Uterus (tissue), 4 donors: ENCODE results near the gene WTIP. TPM values are rescaled to one million over a fixed set of nuclear protein-coding genes. Genes with fewer than 3 reads are reported as not detected.

Experiments used
- DNase-seq, 2 donors: peaks; one replicate each; pipeline ENCODE4 v3.0.0-alpha.2; 2019 to 2020
- H3K27ac ChIP-seq, 2 donors: fragments of 200-600 bp; sonication (generic); 1 replicate in 1 of 2; 2 replicates in 1 of 2; pipeline ENCODE4 v1.5.1; 2016 to 2018
- H3K27me3 ChIP-seq, 2 donors: fragments of 200-600 bp; sonication (generic); one replicate each; pipeline ENCODE4 v1.5.1; 2018 to 2019; ENCODE audit warnings: control low read depth in 1 of 2
- H3K36me3 ChIP-seq, 2 donors: fragments of 200-600 bp; sonication (generic); one replicate each; pipeline ENCODE4 v1.5.1; 2019; ENCODE audit warnings: control low read depth in 1 of 2
- H3K4me1 ChIP-seq, 2 donors: fragments of 200-600 bp; sonication (generic); one replicate each; pipeline ENCODE4 v1.5.1; 2018 to 2019; ENCODE audit warnings: control low read depth in 1 of 2
- H3K4me3 ChIP-seq, 2 donors: fragments of 200-600 bp; sonication (generic); 1 replicate in 1 of 2; 2 replicates in 1 of 2; pipeline ENCODE4 v1.5.1; 2018 to 2019; ENCODE audit warnings: mild to moderate bottlenecking in 1 of 2
- H3K9me3 ChIP-seq, 2 donors: fragments of 200-600 bp; sonication (generic); one replicate each; pipeline ENCODE4 v1.5.1; 2019; ENCODE audit warnings: control low read depth in 1 of 2
- CTCF ChIP-seq, 4 experiments: fragments of 200-600 bp in 2 of 4; fragments of 450-650 bp in 2 of 4; sonication (generic) in 2 of 4; IDR thresholded peaks; one replicate each; pipeline ENCODE4 v1.5.1; 2016 to 2019; ENCODE audit warnings: antibody characterized with exemption in 4 of 4, mild to moderate bottlenecking in 2 of 4, moderate library complexity in 1 of 4
- POLR2A ChIP-seq, 2 donors: fragments of 450-650 bp; IDR thresholded peaks; one replicate each; pipeline ENCODE4 v1.6.1; 2016; ENCODE audit warnings: antibody characterized with exemption in 2 of 2, mild to moderate bottlenecking in 1 of 2, moderate library complexity in 1 of 2
- intact Hi-C: fragments of 100-400 bp; cut with DNase I; formaldehyde crosslinking; loops from one replicate; pipeline ENCODE4 v1.15.1; 2023; ENCODE audit warnings: low total_unique reads
- total RNA-seq, 4 donors: library from RNA; depleted of rRNA in 3 of 4; stranded (reverse); fragments of >200 nt in 3 of 4; gene quantifications; one replicate each; pipeline versions ENCODE4 v1.1.0 to v1.2.4, GENCODE V29; 2014 to 2023
- donor health status: DM: yes; HTN: yes; CAD: no.

Gene WTIP
- total RNA-seq, 4 donors from 2014 or later, result 5.9 to 38.0 (median 19.3) TPM

- TF ChIP-seq POLR2A (IDR thresholded peaks at IDR 0.05) (no peak), CTCF (IDR thresholded peaks at IDR 0.05) (no peak)
- Histone ChIP-seq H3K4me1 (no peaks in the 10 kb centered on the region), H3K27me3 (no peaks in the 10 kb centered on the region), H3K4me3 (no peak overlapping the region), H3K27ac (no peak overlapping the region), H3K9me3 (no peaks in the 10 kb centered on the region), H3K36me3 (no peaks in the 10 kb centered on the region)
- intact Hi-C loops, result no loop called here
- DNase-seq, result no peak
Measured at GRCh38 chr19:34539396-34539795, 57.8 kb downstream of the WTIP start.

GRCh38 chr19:34540811-34541557 lies 59.4 kb downstream of the WTIP start:
- Histone ChIP-seq H3K36me3 (no peaks in the 10 kb centered on the region), H3K27me3 (no peaks in the 10 kb centered on the region), H3K9me3 (no peaks in the 10 kb centered on the region), H3K4me1 (no peaks in the 10 kb centered on the region), H3K4me3 (no peak overlapping the region), H3K27ac (no peak overlapping the region)
- no peak for DNase-seq
- intact Hi-C loops, result no loop called here
- no peak for TF ChIP-seq POLR2A (IDR thresholded peaks at IDR 0.05)

- Histone ChIP-seq H3K9me3 (no peaks in the 10 kb centered on the region), H3K4me3 (no peak overlapping the region), H3K4me1 (no peaks in the 10 kb centered on the region), H3K27me3 (no peaks in the 10 kb centered on the region), H3K27ac (no peak overlapping the region), H3K36me3 (no peaks in the 10 kb centered on the region)
- intact Hi-C loops, result no loop called here
- DNase-seq, result no peak
- TF ChIP-seq CTCF (IDR thresholded peaks at IDR 0.05) (no peak), POLR2A (IDR thresholded peaks at IDR 0.05) (no peak)
Measured at GRCh38 chr19:34549833-34550232, 68.3 kb downstream of the WTIP start.

- Histone ChIP-seq H3K9me3 (no peaks in the 10 kb centered on the region), H3K4me3 (no peak overlapping the region), H3K4me1 (no peaks in the 10 kb centered on the region), H3K27me3 (no peaks in the 10 kb centered on the region), H3K36me3 (no peaks in the 10 kb centered on the region), H3K27ac (no peak overlapping the region)
- no peak for DNase-seq
- TF ChIP-seq POLR2A (IDR thresholded peaks at IDR 0.05) (no peak), CTCF (IDR thresholded peaks at IDR 0.05) (no peak)
- intact Hi-C loops, result no loop called here
Measured at GRCh38 chr19:34555447-34555846, 73.9 kb downstream of the WTIP start.

- Histone ChIP-seq H3K36me3 (no peaks in the 10 kb centered on the region), H3K4me1 (no peaks in the 10 kb centered on the region), H3K9me3 (no peaks in the 10 kb centered on the region), H3K27ac (no peak overlapping the region), H3K4me3 (no peak overlapping the region), H3K27me3 (no peaks in the 10 kb centered on the region)
- intact Hi-C loops, result no loop called here
- DNase-seq, result no peak
- TF ChIP-seq CTCF (IDR thresholded peaks at IDR 0.05) (no peak), POLR2A (IDR thresholded peaks at IDR 0.05) (no peak)
Measured at GRCh38 chr19:34556488-34556887, 74.9 kb downstream of the WTIP start.
